Measurements from ENCODE around the gene SORCS1. TPM values are rescaled to one million over a fixed set of nuclear protein-coding genes. Genes with fewer than 3 reads are reported as not detected.

The SORCS1 gene
- total and polyA plus RNA-seq, 8 donors, result 0.46 to 2.6 (median 1.6) TPM

GRCh38 chr10:106696239-106696638 is 468.3 kb downstream of the SORCS1 start:
- H3K27ac ChIP-seq, result no peak overlapping the region
- no peak for FAIRE-seq
- intact Hi-C loops (cut with DNase I), result no loop called here
- ATAC-seq, result no peak
- no peaks in the 10 kb centered on the region for H3K27me3 ChIP-seq
- DNase-seq, result no peak
- no peak for TF ChIP-seq CTCF (IDR thresholded peaks at IDR 0.05)
- 24 to 39% methylated on average over 2 of the region's 2 CpGs for WGBS, 2 donors
- H3K36me3 ChIP-seq, result no peaks in the 10 kb centered on the region
- H3K4me1 ChIP-seq, result no peaks in the 10 kb centered on the region
- no peak overlapping the region for H3K4me3 ChIP-seq
- no peaks in the 10 kb centered on the region for H3K9me3 ChIP-seq

GRCh38 chr10:106694696-106695095 is 469.8 kb downstream of the SORCS1 start:
- Histone ChIP-seq H3K27me3 (no peaks in the 10 kb centered on the region), H3K27ac (no peak overlapping the region), H3K4me1 (no peaks in the 10 kb centered on the region), H3K4me3 (no peak overlapping the region), H3K9me3 (no peaks in the 10 kb centered on the region), H3K36me3 (no peaks in the 10 kb centered on the region)
- TF ChIP-seq CTCF (IDR thresholded peaks at IDR 0.05), result no peak
- ATAC-seq (no peak), FAIRE-seq (no peak), DNase-seq (no peak)
- WGBS, 2 donors, result 42 to 50% methylated on average over 1 of the region's 1 CpG
- intact Hi-C loops (cut with DNase I), result no loop called here

DNA sequence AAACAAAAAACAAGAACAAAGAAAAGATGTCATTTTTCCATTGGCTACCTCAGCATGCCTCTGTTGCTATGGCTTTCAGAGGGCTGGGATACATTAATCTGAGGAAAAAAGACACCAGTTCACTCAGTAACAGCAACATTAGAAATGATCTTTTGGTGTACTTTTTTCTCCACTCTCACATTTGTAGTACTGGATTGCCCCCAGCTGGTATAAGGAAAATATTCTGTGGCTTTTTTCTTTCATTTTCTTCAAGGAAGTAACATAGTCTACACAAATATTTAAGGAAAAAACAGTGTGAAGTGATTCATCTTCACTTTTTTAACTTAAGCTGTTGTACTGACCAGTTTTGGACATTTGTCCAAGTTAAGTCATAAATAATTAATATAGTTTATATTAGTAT is 482.3 kb downstream of the SORCS1 start:
- DNase-seq (no peak), ATAC-seq (no peak), FAIRE-seq (no peak)
- no peaks in the 10 kb centered on the region for H3K27me3 ChIP-seq
- H3K36me3 ChIP-seq, result no peaks in the 10 kb centered on the region
- H3K4me3 ChIP-seq, result no peak overlapping the region
- H3K9me3 ChIP-seq, result no peaks in the 10 kb centered on the region
- H3K4me1 ChIP-seq, result no peaks in the 10 kb centered on the region
- H3K27ac ChIP-seq, result no peak overlapping the region
- intact Hi-C loops (cut with DNase I), result no loop called here
- no peak for TF ChIP-seq CTCF (IDR thresholded peaks at IDR 0.05)

DNA sequence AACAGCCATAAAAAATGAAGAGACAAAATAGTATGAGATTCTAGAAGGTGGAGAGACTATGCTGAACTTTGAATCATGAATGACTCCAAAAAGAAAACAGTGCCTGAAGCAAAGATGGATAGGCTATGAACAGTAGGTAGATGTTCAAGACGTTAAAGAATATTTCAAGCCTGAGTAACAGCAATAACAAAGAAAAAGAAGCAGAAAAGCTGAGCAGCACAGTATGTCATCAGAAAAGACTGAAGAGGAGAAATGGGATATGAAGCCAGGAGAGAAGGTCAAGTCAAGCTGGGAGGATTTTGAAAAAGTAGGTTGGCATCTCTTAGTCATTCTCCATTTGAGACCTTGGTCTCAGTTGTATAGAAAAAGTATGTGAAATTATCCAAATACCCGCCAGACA is 484.4 kb downstream of the SORCS1 start:
- intact Hi-C loops (cut with DNase I), result no loop called here
- ATAC-seq (no peak), DNase-seq (no peak), FAIRE-seq (no peak)
- Histone ChIP-seq H3K27me3 (no peaks in the 10 kb centered on the region), H3K36me3 (no peaks in the 10 kb centered on the region), H3K4me3 (no peak overlapping the region), H3K27ac (no peak overlapping the region), H3K9me3 (no peaks in the 10 kb centered on the region), H3K4me1 (no peaks in the 10 kb centered on the region)
- TF ChIP-seq CTCF (IDR thresholded peaks at IDR 0.05), result no peak
- WGBS, 2 donors, result 57 to 81% methylated on average over 2 of the region's 2 CpGs

GRCh38 chr10:106679314-106679713 is 485.2 kb downstream of the SORCS1 start:
- Histone ChIP-seq H3K27ac (no peak overlapping the region), H3K4me3 (no peak overlapping the region), H3K36me3 (no peaks in the 10 kb centered on the region), H3K27me3 (no peaks in the 10 kb centered on the region), H3K4me1 (no peaks in the 10 kb centered on the region), H3K9me3 (no peaks in the 10 kb centered on the region)
- ATAC-seq, result no peak
- intact Hi-C loops (cut with DNase I), result no loop called here
- no peak for FAIRE-seq
- TF ChIP-seq CTCF (IDR thresholded peaks at IDR 0.05), result no peak
- DNase-seq, result no peak

Measured in pancreas (tissue), 10 donors.